ENCODE measurements around the gene TFB1M.

- no peak for TF ChIP-seq CTCF (IDR thresholded peaks at IDR 0.05)
- no peak for TF ChIP-seq POLR2A (IDR thresholded peaks at IDR 0.05)
- no peak for TF ChIP-seq POLR2AphosphoS5 (IDR thresholded peaks at IDR 0.05)
These were observed 10.9 kb downstream of the TFB1M start for GRCh38 chr6:155303361-155303870.
